Melanocyte of skin (primary cell): ENCODE results near the gene P4HTM. TPM values are rescaled to one million over a fixed set of nuclear protein-coding genes. Genes with fewer than 3 reads are reported as not detected.

Experiments used
- small RNA-seq, 2 donors: library from RNA; depleted of rRNA; stranded (forward); fragments of <200 nt; gene quantifications; one replicate each; pipeline ENCODE3, GENCODE V24; 2012
- total RNA-seq, 2 donors: library from RNA; depleted of rRNA; stranded (reverse); fragments of >200 nt; gene quantifications; 2 replicates each; pipeline ENCODE4 v1.2.3, GENCODE V29; 2012

P4HTM gene, protein sequence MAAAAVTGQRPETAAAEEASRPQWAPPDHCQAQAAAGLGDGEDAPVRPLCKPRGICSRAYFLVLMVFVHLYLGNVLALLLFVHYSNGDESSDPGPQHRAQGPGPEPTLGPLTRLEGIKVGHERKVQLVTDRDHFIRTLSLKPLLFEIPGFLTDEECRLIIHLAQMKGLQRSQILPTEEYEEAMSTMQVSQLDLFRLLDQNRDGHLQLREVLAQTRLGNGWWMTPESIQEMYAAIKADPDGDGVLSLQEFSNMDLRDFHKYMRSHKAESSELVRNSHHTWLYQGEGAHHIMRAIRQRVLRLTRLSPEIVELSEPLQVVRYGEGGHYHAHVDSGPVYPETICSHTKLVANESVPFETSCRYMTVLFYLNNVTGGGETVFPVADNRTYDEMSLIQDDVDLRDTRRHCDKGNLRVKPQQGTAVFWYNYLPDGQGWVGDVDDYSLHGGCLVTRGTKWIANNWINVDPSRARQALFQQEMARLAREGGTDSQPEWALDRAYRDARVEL
- 10 to 100 TPM in 1 of 2 donors, 1 to 10 TPM in 1; 6.3 to 14.8 TPM for total RNA-seq

DNA sequence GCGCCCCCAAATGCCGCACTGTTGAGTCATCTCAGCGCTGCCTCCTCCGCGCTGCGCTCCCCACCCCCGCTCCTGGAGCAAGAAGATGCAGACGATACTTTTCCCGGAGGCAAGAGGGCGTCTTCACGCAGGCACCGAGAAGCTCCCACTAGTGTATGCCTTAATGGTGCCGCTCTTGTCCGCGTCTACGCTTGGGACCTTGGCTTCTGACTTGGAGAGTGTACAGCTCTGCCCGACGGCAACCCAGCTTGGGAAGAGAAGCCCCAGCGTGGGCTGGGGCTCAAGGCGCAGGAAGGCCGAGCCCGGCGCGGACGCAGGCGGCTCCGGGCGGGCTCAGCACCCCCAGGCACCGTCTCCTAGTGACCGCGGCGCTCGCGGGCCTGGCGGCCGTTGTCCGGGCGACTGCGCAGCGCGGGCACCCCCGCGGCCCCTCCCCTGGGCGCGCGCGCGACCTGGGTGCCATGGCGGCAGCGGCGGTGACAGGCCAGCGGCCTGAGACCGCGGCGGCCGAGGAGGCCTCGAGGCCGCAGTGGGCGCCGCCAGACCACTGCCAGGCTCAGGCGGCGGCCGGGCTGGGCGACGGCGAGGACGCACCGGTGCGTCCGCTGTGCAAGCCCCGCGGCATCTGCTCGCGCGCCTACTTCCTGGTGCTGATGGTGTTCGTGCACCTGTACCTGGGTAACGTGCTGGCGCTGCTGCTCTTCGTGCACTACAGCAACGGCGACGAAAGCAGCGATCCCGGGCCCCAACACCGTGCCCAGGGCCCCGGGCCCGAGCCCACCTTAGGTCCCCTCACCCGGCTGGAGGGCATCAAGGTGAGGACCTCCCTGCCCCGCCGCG, at the start of gene P4HTM:
TSS of gene P4HTM (plus strand) at position 446 of the 840 bp plus-strand sequence. CDS start at position 462, 16 bp downstream.

DNA sequence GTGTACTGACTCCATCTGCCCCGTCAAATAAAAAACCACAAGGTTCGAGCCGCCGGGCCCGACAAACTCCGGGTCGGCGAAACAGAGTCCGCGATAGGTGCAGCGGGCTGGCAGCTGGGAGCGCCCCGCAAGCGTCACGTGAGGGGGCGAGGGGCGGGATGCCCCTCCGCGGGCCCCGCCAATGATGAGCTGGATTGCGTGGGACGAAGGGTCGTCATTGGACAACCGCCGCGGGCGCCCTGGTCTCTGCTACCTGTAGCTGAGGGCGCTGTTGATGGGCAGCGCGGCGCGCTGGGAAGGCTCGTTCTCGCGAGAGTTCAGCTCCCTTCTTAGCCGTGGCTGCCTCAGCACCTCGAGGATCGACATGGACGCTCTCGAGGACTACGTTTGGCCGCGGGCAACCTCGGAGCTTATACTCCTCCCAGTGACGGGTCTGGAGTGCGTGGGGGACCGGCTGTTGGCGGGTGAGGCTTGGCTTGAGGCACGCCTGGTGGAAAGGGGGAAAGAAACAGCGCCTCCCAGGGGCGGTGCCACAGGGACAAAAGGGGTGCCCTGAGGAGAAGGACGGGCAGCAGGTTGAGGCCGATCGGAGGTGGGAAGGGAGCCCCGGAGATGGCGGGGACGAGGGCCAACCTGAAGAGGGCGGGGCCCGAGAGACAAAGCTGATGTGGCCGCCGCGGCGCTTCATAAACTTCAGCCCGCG, 17.2 kb downstream of the P4HTM start, which contains the start of gene WDR6:
TSS of gene WDR6 (plus strand) at position 324 of the 703 bp plus-strand sequence. CDS start at position 365, 41 bp downstream.

DNA sequence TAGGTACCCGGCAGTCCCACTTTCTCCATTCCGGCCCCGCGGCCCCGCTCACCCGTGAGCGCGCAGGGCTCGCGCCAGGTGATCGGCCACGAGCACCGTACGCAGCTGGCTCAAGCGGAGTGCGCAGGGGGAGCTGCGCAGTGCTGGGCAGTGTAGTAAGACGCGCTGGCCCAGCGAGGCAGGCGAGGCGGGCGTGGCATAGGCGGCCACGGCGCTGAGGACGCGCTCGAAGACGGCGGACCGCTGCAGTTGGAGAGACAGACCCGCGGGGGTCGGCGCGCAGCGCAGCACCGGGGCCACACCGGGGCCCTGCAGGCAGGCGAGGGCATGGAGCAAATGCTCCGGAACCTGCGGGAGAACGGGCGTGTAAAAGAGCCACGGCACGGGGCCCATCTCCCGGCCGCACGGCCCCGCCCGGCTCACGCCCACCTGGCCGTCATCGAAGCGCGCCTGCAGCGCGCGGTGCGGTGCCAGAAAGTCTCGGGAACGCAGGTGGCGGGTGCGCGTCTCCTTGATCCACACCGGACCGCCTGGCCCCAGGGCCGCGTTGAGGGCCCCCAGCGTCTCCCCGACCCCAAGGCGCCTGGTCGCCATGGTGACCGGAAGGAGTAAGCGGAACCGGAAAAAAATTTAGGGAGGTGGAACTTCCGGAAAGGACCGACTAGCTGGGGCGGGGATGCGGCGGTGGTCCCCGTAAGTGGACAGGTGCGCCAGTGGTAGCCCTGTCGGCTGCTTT, 28.1 kb downstream of the P4HTM start, which contains the start of gene DALRD3:
TSS of gene DALRD3 (minus strand) at position 610 of the 736 bp plus-strand sequence. CDS start at position 594, 16 bp downstream.

DNA sequence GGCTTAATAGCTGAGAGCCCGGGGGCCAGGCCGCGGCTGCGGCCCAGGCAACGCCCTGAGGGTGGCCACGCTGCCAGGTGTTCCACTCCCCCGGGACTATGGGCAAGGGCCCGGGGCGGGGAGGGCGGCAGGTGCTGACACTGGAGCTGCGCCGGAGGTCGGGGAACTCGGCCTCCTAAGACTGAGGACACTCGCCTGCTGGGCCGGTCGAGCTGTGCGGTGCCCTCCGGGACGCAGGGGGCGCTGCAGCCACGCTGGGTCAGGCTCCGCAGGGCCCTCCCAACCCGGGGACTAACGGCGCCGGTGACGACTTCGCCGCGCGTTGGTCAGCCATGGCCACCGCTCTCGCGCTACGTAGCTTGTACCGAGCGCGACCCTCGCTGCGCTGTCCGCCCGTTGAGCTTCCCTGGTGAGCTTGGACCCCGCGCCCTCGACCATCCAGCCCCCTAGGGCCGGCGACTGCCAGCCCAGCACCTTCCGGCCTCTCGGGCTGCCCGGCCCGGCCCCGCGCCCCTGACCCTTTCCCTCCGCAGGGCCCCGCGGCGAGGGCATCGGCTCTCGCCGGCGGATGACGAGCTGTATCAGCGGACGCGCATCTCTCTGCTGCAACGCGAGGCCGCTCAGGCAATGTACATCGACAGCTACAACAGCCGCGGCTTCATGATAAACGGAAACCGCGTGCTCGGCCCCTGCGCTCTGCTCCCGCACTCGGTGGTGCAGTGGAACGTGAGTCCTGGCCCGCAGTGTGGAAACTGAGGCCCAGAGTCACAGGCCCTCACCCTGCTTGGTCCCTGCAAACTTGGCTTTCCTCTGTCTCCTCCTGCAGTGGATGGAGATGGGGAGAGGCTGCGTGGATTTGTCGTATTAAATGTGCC, 32.0 kb downstream of the P4HTM start, which contains the start of gene NDUFAF3:
TSS of gene NDUFAF3 (plus strand) at position 309 of the 875 bp plus-strand sequence. CDS start at position 333, 24 bp downstream.

DNA sequence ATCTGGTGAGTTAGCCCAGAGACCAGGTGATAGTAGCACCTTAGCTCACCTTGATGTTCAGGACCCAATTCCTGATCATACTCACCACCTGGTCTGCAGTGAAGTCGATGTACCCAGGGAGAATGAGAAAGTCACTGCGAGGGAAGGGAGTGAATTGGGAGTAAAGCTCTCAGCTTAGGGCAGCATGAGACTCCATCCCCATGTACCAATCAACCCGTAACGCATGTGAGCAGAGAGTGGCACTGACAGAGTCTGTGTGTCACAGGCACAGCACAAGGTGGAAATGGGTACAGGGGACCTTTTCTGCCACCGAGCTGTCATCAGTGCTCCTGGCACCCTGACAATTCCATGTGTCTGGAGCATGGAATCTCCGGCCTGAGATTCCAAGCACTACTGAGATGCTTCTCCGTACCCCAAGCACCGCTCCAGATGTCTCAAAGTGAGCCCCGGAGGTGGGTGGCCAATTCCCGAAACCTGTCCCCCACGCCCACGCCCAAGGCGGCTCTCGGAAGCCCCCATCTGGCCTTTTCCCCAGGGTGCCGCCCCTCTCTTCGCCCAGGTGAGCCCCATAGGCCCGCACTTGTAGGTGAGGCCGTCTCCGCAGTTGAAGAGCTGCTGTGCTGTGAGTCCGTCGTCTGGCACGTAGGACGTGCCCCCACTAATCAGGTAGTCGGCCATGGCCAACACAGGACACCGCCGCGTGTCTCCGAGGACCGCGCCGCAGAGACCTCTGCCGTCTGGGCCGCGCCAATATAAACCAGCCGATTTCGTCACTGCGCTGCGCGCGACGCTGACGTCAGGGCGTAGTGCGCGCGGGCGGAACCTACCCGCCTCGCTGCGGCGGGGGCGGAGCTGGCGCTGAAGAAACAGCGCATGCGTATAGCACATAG, 38.9 kb downstream of the P4HTM start, which contains the start of gene IMPDH2:
TSS of gene IMPDH2 (minus strand) at position 726 of the 890 bp plus-strand sequence. CDS start at position 678, 48 bp downstream.

Small RNAs within 50 kb of the gene (small RNA-seq; reads per million reads assigned to genes)
- gene MIR191 (44,792 to 45,803 reads per million in 2 donors), gene MIR425 (2,748 to 3,218 reads per million in 2 donors)

Other genes with a start within 250 kb of the P4HTM start
- 10 to 100 TPM; 31.0 to 36.6 TPM for gene PRKAR2A, start 142.4 kb upstream of the P4HTM start, total RNA-seq
- gene SLC25A20, start 91.4 kb upstream of the P4HTM start, total RNA-seq, result 10 to 100 TPM in 1 of 2 donors, 1 to 10 TPM in 1; 9.6 to 16.0 TPM
- gene ARIH2, start 71.4 kb upstream of the P4HTM start, total RNA-seq, result 10 to 100 TPM; 62.3 to 77.6 TPM
- gene WDR6, start 17.1 kb downstream of the P4HTM start, total RNA-seq, result 10 to 100 TPM; 52.0 to 52.9 TPM
- gene DALRD3, start 28.3 kb downstream of the P4HTM start, total RNA-seq, result 10 to 100 TPM; 39.6 to 41.3 TPM
- gene NDUFAF3, start 31.9 kb downstream of the P4HTM start, total RNA-seq, result 10 to 100 TPM; 60.2 to 62.9 TPM
- gene IMPDH2, start 39.2 kb downstream of the P4HTM start, total RNA-seq, result 100 to 1,000 TPM; 159 to 250 TPM
- 100 to 1,000 TPM; 117 to 144 TPM for gene QRICH1, start 103.8 kb downstream of the P4HTM start, total RNA-seq
- 100 to 1,000 TPM; 192 to 261 TPM for gene QARS1, start 114.5 kb downstream of the P4HTM start, total RNA-seq
- 10 to 100 TPM; 44.4 to 47.3 TPM for gene USP19, start 130.6 kb downstream of the P4HTM start, total RNA-seq
- gene LAMB2, start 142.8 kb downstream of the P4HTM start, total RNA-seq, result 100 to 1,000 TPM; 162 to 180 TPM
- gene CCDC71, start 176.1 kb downstream of the P4HTM start, total RNA-seq, result 10 to 100 TPM; 25.1 to 27.3 TPM
- gene KLHDC8B, start 181.4 kb downstream of the P4HTM start, total RNA-seq, result 10 to 100 TPM; 12.7 to 23.3 TPM